Neural cell (in vitro differentiated cells): ENCODE results near the gene GRAP. TPM values are rescaled to one million over a fixed set of nuclear protein-coding genes. Genes with fewer than 3 reads are reported as not detected.

Experiments used
- H2AFZ ChIP-seq: fragments of 200-600, 300-800 bp; sonication (generic), shearing (Covaris generic); 2 replicates; pipeline ENCODE4 v1.6.0; 2014; ENCODE audit warnings: low read depth, mild to moderate bottlenecking, antibody characterized with exemption, low read length, moderate library complexity
- H3F3A ChIP-seq: fragments of 200-600 bp; shearing (Covaris generic); 2 replicates; pipeline ENCODE4 v1.6.1; 2016; ENCODE audit warnings: mild to moderate bottlenecking, moderate library complexity, mixed read lengths, antibody characterized with exemption, low read length; ENCODE audit not compliant: insufficient read depth, poor library complexity, severe bottlenecking
- H3K27ac ChIP-seq: fragments of 200-600, 300-800 bp; sonication (generic), shearing (Covaris generic); 2 replicates; pipeline ENCODE4 v1.5.1; 2014; ENCODE audit warnings: mild to moderate bottlenecking, low read length, moderate library complexity
- H3K27me3 ChIP-seq: fragments of 300-800, 200-600 bp; sonication (generic), shearing (Covaris generic); 2 replicates; pipeline ENCODE4 v1.6.0; 2014; ENCODE audit warnings: mild to moderate bottlenecking, low read depth, low read length, moderate library complexity; ENCODE audit not compliant: insufficient read depth
- H3K36me3 ChIP-seq: fragments of 300-800, 200-600 bp; sonication (generic), shearing (Covaris generic); 2 replicates; pipeline ENCODE4 v1.5.1; 2014; ENCODE audit warnings: mild to moderate bottlenecking, antibody characterized with exemption, low read length, moderate library complexity; ENCODE audit not compliant: insufficient read depth
- H3K4me2 ChIP-seq: fragments of 300-800, 200-600 bp; sonication (generic), shearing (Covaris generic); 2 replicates; pipeline ENCODE4 v1.6.0; 2014; ENCODE audit warnings: mild to moderate bottlenecking, low read length
- H3K4me3 ChIP-seq: fragments of 300-800, 200-600 bp; sonication (generic), shearing (Covaris generic); 2 replicates; pipeline ENCODE4 v1.5.1; 2014; ENCODE audit warnings: mild to moderate bottlenecking, low read length, moderate library complexity
- H3K79me2 ChIP-seq: fragments of 200-600 bp; shearing (Covaris generic); replicated peaks from 2 replicates; pipeline ENCODE4 v1.6.0; 2014; ENCODE audit warnings: mild to moderate bottlenecking, low read length, moderate library complexity; ENCODE audit not compliant: insufficient read depth
- H3K9ac ChIP-seq: fragments of 300-800, 200-600 bp; sonication (generic), shearing (Covaris generic); 2 replicates; pipeline ENCODE4 v1.6.1; 2016; ENCODE audit warnings: mild to moderate bottlenecking, low read length, mixed read lengths
- H3K9me2 ChIP-seq: fragments of 200-600 bp; shearing (Covaris generic); 2 replicates; pipeline ENCODE4 v1.6.1; 2016; ENCODE audit warnings: mild to moderate bottlenecking, low read length, mixed read lengths; ENCODE audit not compliant: insufficient read depth
- H3K9me3 ChIP-seq: fragments of 200-600, 300-800 bp; sonication (generic), shearing (Covaris generic); 2 replicates; pipeline ENCODE4 v1.6.1; 2016; ENCODE audit warnings: mild to moderate bottlenecking, mixed run types, low read length, moderate library complexity, mixed read lengths
- H4K20me1 ChIP-seq: fragments of 200-600 bp; shearing (Covaris generic); 2 replicates; pipeline ENCODE4 v1.6.1; 2016; ENCODE audit warnings: mild to moderate bottlenecking, mixed run types; ENCODE audit not compliant: insufficient read depth
- EP300 ChIP-seq: fragments of 450-650 bp; conservative IDR thresholded peaks from 2 replicates; pipeline ENCODE4 v1.6.1; 2014; ENCODE audit warnings: antibody characterized with exemption, mild to moderate bottlenecking, moderate library complexity; ENCODE audit not compliant: poor library complexity, severe bottlenecking
- EZH2 ChIP-seq: fragments of 200-600, 300-800 bp; shearing (Covaris generic), sonication (generic); IDR thresholded peaks from 2 replicates; pipeline ENCODE4 v1.6.1; 2014; ENCODE audit warnings: antibody characterized with exemption, low read length, borderline replicate concordance, mild to moderate bottlenecking; ENCODE audit not compliant: insufficient read depth, poor library complexity, severe bottlenecking
- MXI1 ChIP-seq: fragments of 450-650 bp; conservative IDR thresholded peaks from 2 replicates; pipeline ENCODE4 v1.6.1; 2014; ENCODE audit warnings: antibody characterized with exemption, mild to moderate bottlenecking; ENCODE audit not compliant: poor library complexity, severe bottlenecking
- POLR2AphosphoS5 ChIP-seq: IDR thresholded peaks from 2 replicates; pipeline ENCODE4 v1.6.1; 2012
- RAD21 ChIP-seq: fragments of 450-650 bp; conservative IDR thresholded peaks from 2 replicates; pipeline ENCODE4 v1.6.1; 2014; ENCODE audit warnings: antibody characterized with exemption, mild to moderate bottlenecking, moderate library complexity
- REST ChIP-seq: IDR thresholded peaks from 2 replicates; pipeline ENCODE4 v1.6.1; 2012; ENCODE audit warnings: borderline replicate concordance
- SMC3 ChIP-seq: fragments of 450-650 bp; conservative IDR thresholded peaks from 2 replicates; pipeline ENCODE4 v1.6.1; 2014; ENCODE audit warnings: antibody characterized with exemption, mild to moderate bottlenecking, moderate library complexity; ENCODE audit not compliant: poor library complexity
- TAF1 ChIP-seq: IDR thresholded peaks from 2 replicates; pipeline ENCODE4 v1.6.1; 2012; ENCODE audit warnings: low read depth
- polyA plus RNA-seq: library from polyadenylated mRNA; depleted of rRNA; stranded (reverse); fragments of >200 nt; gene quantifications from 2 replicates; pipeline ENCODE4 v1.2.3, GENCODE V29; 2014
- TF ChIP-seq, protein P1 (sequence below): fragments of 450-650 bp; IDR thresholded peaks from 2 replicates; pipeline ENCODE4 v1.5.1; 2014; ENCODE audit warnings: antibody characterized with exemption, mild to moderate bottlenecking, moderate library complexity; ENCODE audit not compliant: poor library complexity, severe bottlenecking

Gene GRAP
- polyA plus RNA-seq, 1 donor from 2014 or later = 0.42 TPM

DNA sequence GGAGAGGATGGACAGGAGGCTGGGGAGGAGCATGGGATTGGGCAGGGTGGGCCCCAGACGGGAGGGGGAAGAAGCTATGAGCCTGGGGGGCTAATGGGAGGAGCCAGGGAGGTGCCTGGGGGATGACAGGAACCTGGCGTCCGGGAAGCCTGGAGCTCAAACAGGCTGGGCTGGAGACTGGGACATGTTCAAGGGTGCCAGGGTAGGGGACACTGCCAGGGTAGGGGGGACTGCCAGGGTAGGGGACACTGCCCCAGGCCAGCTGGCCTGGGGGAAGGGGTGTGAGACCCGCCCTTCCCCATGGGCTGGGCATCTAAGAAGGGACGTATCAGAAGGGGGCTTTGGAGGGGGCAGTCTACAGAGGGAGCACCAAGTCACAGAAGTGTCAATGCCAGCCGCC, 35.2 kb downstream of the GRAP start:
- Histone ChIP-seq H3K9me3 (peaks cover 4% of the 10 kb centered on the region), H3K4me3 (no peak overlapping the region), H3K79me2 (no peaks in the 10 kb centered on the region), H3F3A (no peaks in the 10 kb centered on the region), H3K9me2 (no peaks in the 10 kb centered on the region), H3K27ac (no peak overlapping the region), H3K36me3 (no peaks in the 10 kb centered on the region), H3K4me2 (no peak overlapping the region), H3K27me3 (no peaks in the 10 kb centered on the region), H4K20me1 (no peaks in the 10 kb centered on the region), H2AFZ (no peak overlapping the region), H3K9ac (no peak overlapping the region)
- TF ChIP-seq MXI1 (no peak), EP300 (no peak), POLR2AphosphoS5 (no peak), REST (no peak), SMC3 (no peak), TAF1 (no peak)

DNA sequence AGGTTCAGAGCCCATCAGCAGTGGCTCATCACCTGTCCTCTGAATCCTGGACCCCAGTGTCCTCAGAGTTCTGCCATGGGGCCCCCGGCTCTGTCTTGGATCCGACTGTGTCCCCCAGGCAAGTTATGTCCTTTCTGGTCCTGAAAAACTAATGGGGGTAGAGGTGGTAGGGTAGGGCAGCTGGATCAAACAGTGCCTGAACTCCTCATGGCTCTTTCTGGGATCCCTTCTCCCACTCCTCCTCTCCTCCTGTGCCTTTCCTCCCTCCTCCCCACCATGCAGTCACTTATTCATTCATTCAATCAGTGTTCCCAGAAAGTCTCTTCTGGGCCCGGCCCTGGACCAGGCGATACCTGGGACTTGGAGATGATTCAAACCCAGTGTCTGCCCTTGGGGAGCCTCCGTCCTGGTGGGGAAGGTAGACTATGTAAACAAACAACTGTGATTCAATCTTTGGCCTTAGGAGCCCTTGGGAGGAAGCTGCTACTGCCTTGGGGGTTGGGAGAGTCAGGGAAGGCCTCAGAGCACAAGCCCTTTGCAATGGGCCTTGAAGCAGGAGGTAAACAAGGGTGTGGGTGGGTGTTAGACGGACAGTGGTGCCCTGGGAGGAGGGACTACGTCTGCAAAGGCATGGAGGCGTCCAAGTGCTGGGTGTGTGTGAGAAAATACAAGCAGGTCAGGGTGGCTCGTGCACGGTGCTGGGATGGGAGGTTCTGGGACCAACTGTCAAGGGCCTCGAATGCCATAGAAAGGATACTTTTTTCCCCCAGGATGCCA, 35.8 kb downstream of the GRAP start:
- Histone ChIP-seq H2AFZ (no peak overlapping the region), H3K4me3 (no peak overlapping the region), H3F3A (no peaks in the 10 kb centered on the region), H3K4me2 (no peak overlapping the region), H3K27ac (no peak overlapping the region), H3K9me3 (peaks cover 6% of the 10 kb centered on the region), H3K27me3 (no peaks in the 10 kb centered on the region), H3K79me2 (no peaks in the 10 kb centered on the region), H4K20me1 (no peaks in the 10 kb centered on the region), H3K9ac (no peak overlapping the region), H3K36me3 (no peaks in the 10 kb centered on the region), H3K9me2 (no peaks in the 10 kb centered on the region)
- TF ChIP-seq SMC3 = no peak
- TF ChIP-seq EP300 = no peak
- TF ChIP-seq REST = no peak
- TF ChIP-seq, protein P1, sequence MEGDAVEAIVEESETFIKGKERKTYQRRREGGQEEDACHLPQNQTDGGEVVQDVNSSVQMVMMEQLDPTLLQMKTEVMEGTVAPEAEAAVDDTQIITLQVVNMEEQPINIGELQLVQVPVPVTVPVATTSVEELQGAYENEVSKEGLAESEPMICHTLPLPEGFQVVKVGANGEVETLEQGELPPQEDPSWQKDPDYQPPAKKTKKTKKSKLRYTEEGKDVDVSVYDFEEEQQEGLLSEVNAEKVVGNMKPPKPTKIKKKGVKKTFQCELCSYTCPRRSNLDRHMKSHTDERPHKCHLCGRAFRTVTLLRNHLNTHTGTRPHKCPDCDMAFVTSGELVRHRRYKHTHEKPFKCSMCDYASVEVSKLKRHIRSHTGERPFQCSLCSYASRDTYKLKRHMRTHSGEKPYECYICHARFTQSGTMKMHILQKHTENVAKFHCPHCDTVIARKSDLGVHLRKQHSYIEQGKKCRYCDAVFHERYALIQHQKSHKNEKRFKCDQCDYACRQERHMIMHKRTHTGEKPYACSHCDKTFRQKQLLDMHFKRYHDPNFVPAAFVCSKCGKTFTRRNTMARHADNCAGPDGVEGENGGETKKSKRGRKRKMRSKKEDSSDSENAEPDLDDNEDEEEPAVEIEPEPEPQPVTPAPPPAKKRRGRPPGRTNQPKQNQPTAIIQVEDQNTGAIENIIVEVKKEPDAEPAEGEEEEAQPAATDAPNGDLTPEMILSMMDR = no peak
- TF ChIP-seq TAF1 = no peak
- TF ChIP-seq MXI1 = no peak
- TF ChIP-seq POLR2AphosphoS5 = no peak
- TF ChIP-seq EZH2 = no peak
- no peak for TF ChIP-seq RAD21
